Caki2 (cell line): ENCODE measurements around the gene NAPA. TPM values are rescaled to one million over a fixed set of nuclear protein-coding genes. Genes with fewer than 3 reads are reported as not detected.
A peak's percentile ranks its signal among the peaks of the same experiment; 100 is the strongest.

Source experiments
- DNase-seq: peaks from one replicate; pipeline ENCODE4 v3.0.0-alpha.2; 2015; ENCODE audit warnings: low read depth
- in situ Hi-C: cut with HindIII; loops from 2 replicates; pipeline ENCODE4 v1.10.0; 2016; ENCODE audit warnings: low sequenced_read_pairs, low pct_unique_long_range_greater_than_20kb, mixed read lengths
- total RNA-seq: library from RNA; depleted of rRNA; stranded (reverse); fragments of >200 nt; shearing (Covaris generic); gene quantifications from 2 replicates; pipeline ENCODE4 v1.2.3, GENCODE V29; 2014; ENCODE audit warnings: low replicate concordance; rRNA removed

NAPA gene
- total RNA-seq, 1 experiment from 2014 or later: 100 TPM

GRCh38 chr19:47446534-47447469 is 68.1 kb downstream of the NAPA start:
- in situ Hi-C loops: no loop called here
- peak; percentile 34 for DNase-seq

DNA sequence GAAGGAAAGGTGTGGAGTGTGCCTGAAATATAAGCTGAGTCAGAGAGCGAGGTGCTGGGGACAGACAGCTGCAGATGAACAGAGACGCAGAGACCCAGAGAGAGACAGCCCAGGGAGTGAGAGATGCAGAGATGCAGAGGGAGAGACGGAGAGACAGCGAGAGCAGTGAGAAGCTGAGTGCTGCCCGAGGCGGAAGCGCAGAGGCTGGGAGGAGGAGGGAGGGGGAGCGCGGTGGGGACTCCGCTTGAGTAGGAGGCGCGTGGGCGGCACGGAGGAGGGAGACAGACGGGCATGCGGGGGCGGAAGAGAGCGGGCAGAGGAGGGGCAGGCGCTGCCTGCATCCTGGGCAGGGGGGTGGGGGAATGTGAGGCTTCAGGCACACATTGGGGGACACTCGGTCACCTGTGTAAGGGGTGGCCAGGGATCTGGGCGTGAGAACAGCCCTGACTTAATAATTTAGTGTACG is 68.9 kb downstream of the NAPA start:
- in situ Hi-C loops: no loop called here
- no peak for DNase-seq

- DNase-seq: no peak
- in situ Hi-C loops: no loop called here
Measured at GRCh38 chr19:47445527-47445926, 69.3 kb downstream of the NAPA start.

DNA sequence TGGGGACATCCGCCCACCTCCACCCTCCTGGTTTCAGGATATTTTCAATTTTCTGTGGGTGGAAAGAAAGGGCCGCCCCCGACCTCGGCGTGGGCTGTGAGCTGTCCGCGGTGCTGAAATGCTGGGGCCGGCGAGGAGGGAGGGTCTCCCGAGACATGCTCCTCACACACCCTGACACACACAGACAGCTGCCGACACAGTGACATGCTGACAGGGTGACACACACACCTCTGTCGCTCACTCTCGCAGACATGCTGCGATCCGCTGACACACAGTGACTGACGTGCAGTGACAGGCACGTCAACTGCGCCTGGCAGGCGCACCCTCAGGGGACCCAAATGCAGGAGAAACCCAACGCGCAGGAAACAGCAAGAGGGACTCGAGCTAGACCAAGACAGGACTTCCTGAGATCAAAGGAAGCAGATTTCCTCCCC is 70.5 kb downstream of the NAPA start:
- DNase-seq: no peak
- in situ Hi-C loops: no loop called here

- DNase-seq: no peak
- in situ Hi-C loops: no loop called here
Measured at GRCh38 chr19:47443331-47443730, 71.5 kb downstream of the NAPA start.

DNA sequence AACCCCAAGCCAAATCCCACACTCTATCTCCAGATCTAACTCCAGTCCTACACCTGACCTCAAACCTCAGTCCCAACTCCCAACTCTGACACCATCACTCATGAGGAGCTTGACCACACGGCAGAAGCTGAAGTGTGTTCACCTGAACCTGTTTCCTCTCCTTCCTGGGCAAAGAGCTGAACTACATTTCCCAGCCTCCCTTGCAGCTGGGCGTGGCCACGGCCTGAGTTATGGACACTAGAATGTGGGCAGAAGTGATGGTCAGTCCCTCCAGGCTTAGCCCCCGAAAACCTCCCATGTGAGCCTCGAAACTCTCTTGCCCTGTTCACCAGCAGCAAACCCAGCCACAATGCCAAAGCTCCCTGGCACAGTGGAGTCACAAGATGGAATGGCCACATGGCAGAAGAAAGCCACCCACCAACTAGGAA is 76.1 kb downstream of the NAPA start:
- in situ Hi-C loops: no loop called here
- DNase-seq: no peak

Other genes starting within 250 kb of the NAPA start
- 2.4 and 5.0 TPM in 2 replicates for gene INAFM1, start 240.2 kb downstream of the NAPA start, total RNA-seq
- 1.5 and 3.1 TPM in 2 replicates for gene C5AR1, start 205.2 kb downstream of the NAPA start, total RNA-seq
- not detected in 2 replicates for gene C5AR2, start 182.9 kb downstream of the NAPA start, total RNA-seq
- gene DHX34, start 165.7 kb downstream of the NAPA start, total RNA-seq: 12.5 and 23.4 TPM in 2 replicates
- 41.7 and 44.4 TPM in 2 replicates for gene MEIS3, start 95.5 kb downstream of the NAPA start, total RNA-seq
- not detected in 2 replicates for gene SLC8A2, start 43.2 kb downstream of the NAPA start, total RNA-seq
- gene KPTN, start 30.8 kb downstream of the NAPA start, total RNA-seq: 4.7 and 4.8 TPM in 2 replicates
- not detected in 2 replicates for gene ZNF541, start 58.1 kb upstream of the NAPA start, total RNA-seq
- gene BICRA, start 94.1 kb upstream of the NAPA start, total RNA-seq: 0.29 and 0.34 TPM in 2 replicates
- gene EHD2, start 198.4 kb upstream of the NAPA start, total RNA-seq: 7.4 and 12.4 TPM in 2 replicates
- gene NOP53, start 230.5 kb upstream of the NAPA start, total RNA-seq: 535 and 553 TPM in 2 replicates